Motor neuron (in vitro differentiated cells): ENCODE results near the gene NTF4. TPM values are rescaled to one million over a fixed set of nuclear protein-coding genes. Genes with fewer than 3 reads are reported as not detected.
A peak's percentile ranks its signal among the peaks of the same experiment; 100 is the strongest.
"Not testable (repeated sequence)": the region's sequence is repeated elsewhere in the genome, so short reads cannot be mapped to it uniquely, and the experiment has no call there.

Experiments used
- ATAC-seq, 8 experiments: fragments of 200-7000 bp; cut with Tn5 transposase; replicated peaks in 6 of 8; 2 replicates each; pipeline ENCODE4 v1.8.0; 2021; ENCODE audit warnings: mild to moderate bottlenecking in 8 of 8, moderate library complexity in 8 of 8
- H3K27ac ChIP-seq, 2 donors: fragments of 250-450 bp; sonication (Bioruptor Pico); 2 replicates each; pipeline ENCODE4 v1.9.0; 2021; ENCODE audit warnings: antibody characterized with exemption in 2 of 2, mild to moderate bottlenecking in 2 of 2, moderate library complexity in 1 of 2
- H3K4me1 ChIP-seq, 2 donors: fragments of 250-450 bp; sonication (Bioruptor Pico); replicated peaks in 1 of 2; 2 replicates each; pipeline ENCODE4 v1.6.1; 2021; ENCODE audit warnings: antibody characterized with exemption in 2 of 2, mild to moderate bottlenecking in 2 of 2, moderate library complexity in 1 of 2
- H3K4me3 ChIP-seq, 5 donors: fragments of 250-450 bp; sonication (Bioruptor Pico); 2 replicates each; pipeline ENCODE4 v1.9.0; 2021; ENCODE audit warnings: antibody characterized with exemption in 5 of 5, mild to moderate bottlenecking in 5 of 5, moderate library complexity in 4 of 5
- WGBS, 10 experiments: fragments of 450-650 bp; shearing (Covaris generic); methylation state at CpG; one replicate each; pipeline ENCODE4 v1.0.0; 2022; 5-methylcytosine and 5-hydroxymethylcytosine counted together
- in situ Hi-C, 9 experiments: fragments of 400-800 bp; cut with MboI; loops; one replicate each; pipeline ENCODE4 v1.15.0; 2021; ENCODE audit warnings: low sequenced_read_pairs in 9 of 9, low pct_unique_long_range_greater_than_20kb in 2 of 9; ENCODE audit not compliant: unreplicated experiment in 9 of 9
- total RNA-seq, 8 experiments: library from RNA; unstranded; fragments of 300-600 nt; gene quantifications; 2 replicates each; pipeline versions ENCODE4 v1.2.3 to v1.2.4, GENCODE V29; 2022

The NTF4 gene
- total RNA-seq, 8 experiments from 2014 or later, result 0.52 to 1.0 TPM; not detected in 6

- in situ Hi-C loops, result loop anchor here in 5 of 9 experiments (25.0 kb wide), 1 partner anchor 128 kb away; no protein-coding TSS in a partner anchor
- peaks cover 13 to 19% of the 10 kb centered on the region in 2 donors for H3K4me1 ChIP-seq
- 35 to 100% (median 82%) methylated on average over 1 to 23 of the region's 26 CpGs for WGBS, 10 experiments
- peak overlapping the region; percentile 75 to 83 for H3K27ac ChIP-seq
- peak overlapping the region; percentile 17 to 85 (median 27) for H3K4me3 ChIP-seq
- ATAC-seq, result no peak
Observed at GRCh38 chr19:49084206-49085019, 19.8 kb upstream of the NTF4 start.

DNA sequence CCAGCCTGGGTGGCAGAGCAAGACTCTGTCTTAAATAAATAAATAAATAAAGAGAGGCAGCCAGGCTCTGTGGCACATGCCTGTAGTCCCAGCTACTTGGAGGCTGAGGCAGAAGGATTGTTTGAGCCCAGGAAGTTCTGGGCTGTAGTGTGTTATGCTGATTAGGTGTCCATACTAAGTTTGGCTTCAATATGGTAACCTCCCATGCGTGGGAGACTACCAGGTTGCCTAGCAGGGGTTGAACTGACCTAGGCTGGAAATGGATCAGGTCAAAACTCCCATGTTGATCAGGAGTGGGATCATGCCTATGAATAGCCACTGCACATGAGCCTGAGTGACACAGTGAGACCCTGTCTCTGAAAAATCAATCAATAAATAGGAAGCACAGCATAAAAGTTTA is 16.7 kb upstream of the NTF4 start:
- in situ Hi-C loops, result loop anchor here in 5 of 9 experiments (25.0 kb wide), 1 partner anchor 131 kb away; no protein-coding TSS in a partner anchor
- WGBS, 10 experiments, result 33 to 60% (median 33%) methylated on average over 1 of the region's 1 CpG; no CpG with 5 or more reads in 7 of the 10 experiments
- Histone ChIP-seq H3K27ac (no peak overlapping the region), H3K4me1 (peaks cover 6 to 8% of the 10 kb centered on the region in 2 donors), H3K4me3 (no peak overlapping the region)
- no peak for ATAC-seq

- H3K4me3 ChIP-seq, result no peak overlapping the region
- H3K27ac ChIP-seq, result no peak overlapping the region
- in situ Hi-C loops, result loop anchor here in 5 of 9 experiments (25.0 kb wide), 1 partner anchor 132 kb away; no protein-coding TSS in a partner anchor
- peaks cover 4 to 6% of the 10 kb centered on the region in 2 donors for H3K4me1 ChIP-seq
- no peak for ATAC-seq
- 17 to 95% (median 73%) methylated on average over 2 to 3 of the region's 4 CpGs; no CpG with 5 or more reads in 3 of the 10 experiments for WGBS, 10 experiments
Observed at GRCh38 chr19:49080392-49080791, 15.8 kb upstream of the NTF4 start.

DNA sequence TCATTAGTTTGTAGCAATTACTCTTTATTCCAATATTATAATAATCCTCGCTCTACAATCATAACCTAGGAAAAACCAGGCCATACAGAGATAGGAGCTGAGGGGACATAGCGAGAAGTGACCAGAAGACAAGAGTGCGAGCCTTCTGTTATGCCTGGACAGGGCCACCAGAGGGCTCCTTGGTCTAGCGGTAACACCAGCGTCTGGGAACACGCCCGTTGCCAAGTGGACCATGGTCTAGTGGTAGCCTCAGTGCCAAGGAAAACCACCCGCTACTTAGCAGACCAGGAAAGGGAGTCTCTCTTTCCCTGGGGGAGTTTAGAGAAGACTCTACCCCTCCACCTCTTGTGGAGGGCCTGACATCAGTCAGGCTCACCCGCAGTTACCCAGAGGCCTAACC is 10.3 kb upstream of the NTF4 start:
- H3K27ac ChIP-seq, ATAC-seq, H3K4me1 ChIP-seq, H3K4me3 ChIP-seq: not testable (repeated sequence)
- in situ Hi-C loops, result loop anchor here in 5 of 9 experiments (25.0 kb wide), 1 partner anchor 137 kb away; no protein-coding TSS in a partner anchor
- 0 to 100% methylated on average over 1 to 4 of the region's 9 CpGs; no CpG with 5 or more reads in 8 of the 10 experiments for WGBS, 10 experiments

GRCh38 chr19:49073514-49074378 is 9.1 kb upstream of the NTF4 start:
- Histone ChIP-seq H3K4me3 (no peak overlapping the region), H3K27ac (no peak overlapping the region), H3K4me1 (peaks cover 0 to 3% of the 10 kb centered on the region in 2 donors)
- ATAC-seq, result peak in 1 of 8 experiments; percentile 58
- in situ Hi-C loops, result no loop called here
- WGBS, 10 experiments, result 43 to 87% (median 63%) methylated on average over 3 to 9 of the region's 23 CpGs

GRCh38 chr19:49071860-49072547 is 7.4 kb upstream of the NTF4 start:
- in situ Hi-C loops, result no loop called here
- peak in 6 of 8 experiments; percentile 23 to 76 (median 66) for ATAC-seq
- H3K4me3 ChIP-seq, result peak overlapping the region in 4 of 5 donors; percentile 12 to 21 (median 19)
- no peak overlapping the region for H3K27ac ChIP-seq
- H3K4me1 ChIP-seq, result peaks cover 0 to 3% of the 10 kb centered on the region in 2 donors
- WGBS, 10 experiments, result 4 to 10% (median 5%) methylated on average over 2 to 12 of the region's 93 CpGs; no CpG with 5 or more reads in 7 of the 10 experiments

DNA sequence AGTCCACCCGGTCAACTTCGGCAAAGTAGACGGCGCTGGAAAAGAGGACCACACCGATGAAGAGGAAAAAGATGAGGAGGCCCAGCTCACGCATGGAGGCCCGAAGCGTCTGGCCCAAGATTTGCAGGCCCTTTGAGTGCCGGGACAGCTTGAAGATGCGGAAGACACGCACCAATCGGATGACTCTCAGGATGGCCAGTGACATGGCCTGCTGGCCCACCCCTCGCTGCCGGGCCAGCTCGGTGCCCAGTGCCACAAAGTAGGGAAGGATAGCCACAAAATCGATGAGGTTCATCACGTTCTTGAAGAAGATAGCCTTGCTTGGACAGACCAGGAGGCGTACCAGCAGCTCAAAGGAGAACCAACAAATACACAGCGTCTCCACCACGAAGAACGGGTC is 5.8 kb upstream of the NTF4 start:
- 75 to 100% (median 95%) methylated on average over 2 to 13 of the region's 21 CpGs; no CpG with 5 or more reads in 5 of the 10 experiments for WGBS, 10 experiments
- Histone ChIP-seq H3K4me3 (no peak overlapping the region), H3K4me1 (peaks cover 0 to 4% of the 10 kb centered on the region in 2 donors), H3K27ac (no peak overlapping the region)
- in situ Hi-C loops, result no loop called here
- ATAC-seq, result no peak

DNA sequence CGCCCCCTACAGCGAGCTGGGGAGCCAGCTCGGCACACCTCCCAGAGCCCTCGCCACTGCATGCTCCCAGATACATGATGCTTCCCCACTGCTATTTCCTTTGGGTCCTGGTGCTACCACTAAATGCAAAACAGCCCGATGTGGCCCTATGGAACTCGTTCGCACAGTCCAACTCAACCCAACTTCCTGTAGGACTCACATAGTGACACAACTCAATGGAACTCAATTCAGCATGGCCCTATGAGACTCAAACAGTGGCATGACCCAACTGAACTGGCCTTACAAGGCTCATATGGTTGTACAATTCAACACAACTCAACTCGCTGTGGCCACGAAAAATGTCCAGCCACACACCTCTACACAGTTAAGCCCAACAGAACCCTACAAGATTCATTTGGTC is 4.4 kb upstream of the NTF4 start:
- Histone ChIP-seq H3K4me3 (no peak overlapping the region), H3K4me1 (peaks cover 7 to 9% of the 10 kb centered on the region in 2 donors), H3K27ac (no peak overlapping the region)
- WGBS, 10 experiments, result 71 to 100% (median 82%) methylated on average over 2 to 7 of the region's 9 CpGs; no CpG with 5 or more reads in 4 of the 10 experiments
- in situ Hi-C loops, result no loop called here
- ATAC-seq, result no peak

GRCh38 chr19:49067554-49067953 is 2.9 kb upstream of the NTF4 start:
- in situ Hi-C loops, result no loop called here

DNA sequence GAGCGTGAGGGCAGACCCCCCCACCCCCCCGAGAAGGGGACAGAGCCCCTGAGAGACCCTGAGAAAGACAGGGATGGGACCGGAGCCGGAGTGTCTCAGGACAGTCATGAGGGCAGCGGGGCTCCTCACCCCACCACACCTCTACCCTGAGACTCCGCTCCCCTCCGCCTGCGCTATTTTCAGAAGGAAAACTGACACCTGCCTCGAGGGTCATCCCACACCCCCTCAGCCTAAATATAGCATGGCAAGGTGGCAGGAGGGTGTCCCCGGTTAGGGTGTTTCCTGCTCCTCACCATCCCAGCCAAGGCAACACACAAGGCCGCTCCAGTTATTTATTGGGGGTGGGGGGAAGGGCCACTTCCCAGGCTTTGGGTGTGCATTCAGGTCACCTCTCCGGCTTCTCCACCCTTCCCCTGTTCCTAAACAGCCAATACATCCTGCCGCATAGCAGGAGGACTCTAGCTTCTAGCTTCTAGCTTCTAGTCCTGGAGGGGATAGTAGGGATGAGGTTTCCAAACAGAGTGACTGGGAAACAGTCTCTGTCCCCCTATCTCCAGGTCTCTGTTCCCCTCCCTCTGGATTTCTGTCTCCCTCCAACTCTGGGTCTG is 1.4 kb upstream of the NTF4 start:
- WGBS, 10 experiments, result 33 to 90% (median 40%) methylated on average over 1 to 5 of the region's 13 CpGs; no CpG with 5 or more reads in 5 of the 10 experiments
- Histone ChIP-seq H3K27ac (no peak overlapping the region), H3K4me3 (no peak overlapping the region), H3K4me1 (peaks cover 7 to 9% of the 10 kb centered on the region in 2 donors)
- in situ Hi-C loops, result no loop called here
- no peak for ATAC-seq

More at GRCh38 chr19:49067554-49067953, 2.9 kb upstream of the NTF4 start:
- Histone ChIP-seq H3K27ac (no peak overlapping the region), H3K4me1 (peaks cover 7 to 9% of the 10 kb centered on the region in 2 donors), H3K4me3 (no peak overlapping the region)
- WGBS, 10 experiments, result 20 to 90% (median 47%) methylated on average over 1 to 3 of the region's 3 CpGs; no CpG with 5 or more reads in 5 of the 10 experiments
- ATAC-seq, result no peak

GRCh38 chr19:49064029-49064629 is 489 bp downstream of the NTF4 start:
- in situ Hi-C loops, result no loop called here
- H3K4me3 ChIP-seq, result no peak overlapping the region
- ATAC-seq, result peak in 2 of 8 experiments; percentile 1 to 2
- H3K27ac ChIP-seq, result no peak overlapping the region
- peaks cover 7 to 9% of the 10 kb centered on the region in 2 donors for H3K4me1 ChIP-seq
- 0 to 100% (median 52%) methylated on average over 1 to 3 of the region's 10 CpGs; no CpG with 5 or more reads in 6 of the 10 experiments for WGBS, 10 experiments
